Neural crest cell (in vitro differentiated cells): ENCODE measurements around the gene GKAP1. TPM values are rescaled to one million over a fixed set of nuclear protein-coding genes. Genes with fewer than 3 reads are reported as not detected.

Source experiments
- DNase-seq: peaks from one replicate; pipeline ENCODE4 v3.0.0; 2021; ENCODE audit warnings: low read depth, mixed read lengths, low spot score
- H3K27ac Mint-ChIP-seq: one replicate; pipeline ENCODE4 v1.8.0; 2021; ENCODE audit warnings: mild to moderate bottlenecking, mixed read lengths; ENCODE audit not compliant: unreplicated experiment
- H3K27me3 Mint-ChIP-seq: 2 replicates; pipeline ENCODE4 v1.8.0; 2021; ENCODE audit warnings: low read depth, mild to moderate bottlenecking, mixed read lengths
- H3K36me3 Mint-ChIP-seq: 2 replicates; pipeline ENCODE4 v1.8.0; 2021; ENCODE audit warnings: low read depth, mild to moderate bottlenecking, mixed read lengths
- H3K4me1 Mint-ChIP-seq: 2 replicates; pipeline ENCODE4 v1.8.0; 2021; ENCODE audit warnings: mixed read lengths
- H3K4me3 Mint-ChIP-seq: one replicate; pipeline ENCODE4 v1.8.0; 2021; ENCODE audit warnings: mild to moderate bottlenecking, mixed read lengths
- H3K9me3 Mint-ChIP-seq: 2 replicates; pipeline ENCODE4 v1.8.0; 2021; ENCODE audit warnings: mixed read lengths
- CTCF ChIP-seq: fragments of 200-600 bp; sonication (generic); conservative IDR thresholded peaks from 2 replicates; pipeline ENCODE4 v1.5.0; 2021; ENCODE audit warnings: antibody characterized with exemption, mild to moderate bottlenecking
- total RNA-seq: library from RNA; stranded (reverse); gene quantifications from 2 replicates; pipeline ENCODE4 v1.2.1, GENCODE V29; 2021

Gene GKAP1
- total RNA-seq, 1 donor from 2014 or later, result 11.1 TPM

- H3K27ac Mint-ChIP-seq, result no peak overlapping the region
- no peak for DNase-seq
- H3K4me3 Mint-ChIP-seq, result peak overlapping the region; percentile 31
- H3K27me3 Mint-ChIP-seq, result no peaks in the 10 kb centered on the region
- peaks cover 41% of the 10 kb centered on the region for H3K4me1 Mint-ChIP-seq
- H3K36me3 Mint-ChIP-seq, result peaks cover 15% of the 10 kb centered on the region
- TF ChIP-seq CTCF, result no peak
- H3K9me3 Mint-ChIP-seq, result peaks cover 3% of the 10 kb centered on the region
These were observed 115.8 kb downstream of the GKAP1 start for GRCh38 chr9:83701769-83702168.

- no peak for DNase-seq
- Mint-ChIP-seq H3K9me3 (peaks cover 3% of the 10 kb centered on the region), H3K4me1 (peaks cover 36% of the 10 kb centered on the region), H3K4me3 (no peak overlapping the region), H3K27me3 (no peaks in the 10 kb centered on the region), H3K36me3 (peaks cover 12% of the 10 kb centered on the region), H3K27ac (no peak overlapping the region)
- TF ChIP-seq CTCF, result no peak
These were observed 116.3 kb downstream of the GKAP1 start for GRCh38 chr9:83701286-83701685.

- DNase-seq, result no peak
- Mint-ChIP-seq H3K9me3 (no peaks in the 10 kb centered on the region), H3K4me1 (peaks cover 25% of the 10 kb centered on the region), H3K36me3 (peaks cover 4% of the 10 kb centered on the region), H3K27me3 (no peaks in the 10 kb centered on the region), H3K4me3 (no peak overlapping the region), H3K27ac (no peak overlapping the region)
- no peak for TF ChIP-seq CTCF
These were observed 118.0 kb downstream of the GKAP1 start for GRCh38 chr9:83699615-83700014.

GRCh38 chr9:83698976-83699585 is 118.5 kb downstream of the GKAP1 start:
- H3K27ac Mint-ChIP-seq, result no peak overlapping the region
- no peaks in the 10 kb centered on the region for H3K9me3 Mint-ChIP-seq
- TF ChIP-seq CTCF, result no peak
- H3K36me3 Mint-ChIP-seq, result peaks cover 4% of the 10 kb centered on the region
- H3K4me1 Mint-ChIP-seq, result peaks cover 25% of the 10 kb centered on the region
- no peaks in the 10 kb centered on the region for H3K27me3 Mint-ChIP-seq
- DNase-seq, result no peak
- H3K4me3 Mint-ChIP-seq, result no peak overlapping the region

GRCh38 chr9:83691492-83691891 is 126.1 kb downstream of the GKAP1 start:
- H3K36me3 Mint-ChIP-seq, result no peaks in the 10 kb centered on the region
- no peak overlapping the region for H3K27ac Mint-ChIP-seq
- H3K4me1 Mint-ChIP-seq, result peaks cover 5% of the 10 kb centered on the region
- H3K4me3 Mint-ChIP-seq, result no peak overlapping the region
- TF ChIP-seq CTCF, result no peak
- no peak for DNase-seq
- no peaks in the 10 kb centered on the region for H3K27me3 Mint-ChIP-seq
- H3K9me3 Mint-ChIP-seq, result no peaks in the 10 kb centered on the region

Other genes with a start within 250 kb of the GKAP1 start
- gene IDNK, start 194.6 kb downstream of the GKAP1 start, total RNA-seq, result 2.6 and 2.9 TPM in 2 replicates
- gene UBQLN1, start 109.8 kb downstream of the GKAP1 start, total RNA-seq, result 109 and 117 TPM in 2 replicates
- gene KIF27, start 103.7 kb upstream of the GKAP1 start, total RNA-seq, result 9.4 and 10.6 TPM in 2 replicates
- gene HNRNPK, start 162.4 kb upstream of the GKAP1 start, total RNA-seq, result 921 and 943 TPM in 2 replicates
- 37.3 and 37.6 TPM in 2 replicates for gene RMI1, start 163.0 kb upstream of the GKAP1 start, total RNA-seq